GM20000 (cell line): ENCODE data around the gene AHSP.
"Not testable (repeated sequence)": the region's sequence is repeated elsewhere in the genome, so short reads cannot be mapped to it uniquely, and the experiment has no call there.

Experiments
- DNase-seq: peaks from one replicate; pipeline ENCODE4 v3.0.0; 2012; ENCODE audit warnings: low spot score
- CTCF ChIP-seq: IDR thresholded peaks from 2 replicates; pipeline ENCODE4 v1.5.1; 2012; ENCODE audit warnings: mild to moderate bottlenecking, control low read depth; ENCODE audit errors: extremely low read depth, missing control alignments

Gene AHSP

DNA sequence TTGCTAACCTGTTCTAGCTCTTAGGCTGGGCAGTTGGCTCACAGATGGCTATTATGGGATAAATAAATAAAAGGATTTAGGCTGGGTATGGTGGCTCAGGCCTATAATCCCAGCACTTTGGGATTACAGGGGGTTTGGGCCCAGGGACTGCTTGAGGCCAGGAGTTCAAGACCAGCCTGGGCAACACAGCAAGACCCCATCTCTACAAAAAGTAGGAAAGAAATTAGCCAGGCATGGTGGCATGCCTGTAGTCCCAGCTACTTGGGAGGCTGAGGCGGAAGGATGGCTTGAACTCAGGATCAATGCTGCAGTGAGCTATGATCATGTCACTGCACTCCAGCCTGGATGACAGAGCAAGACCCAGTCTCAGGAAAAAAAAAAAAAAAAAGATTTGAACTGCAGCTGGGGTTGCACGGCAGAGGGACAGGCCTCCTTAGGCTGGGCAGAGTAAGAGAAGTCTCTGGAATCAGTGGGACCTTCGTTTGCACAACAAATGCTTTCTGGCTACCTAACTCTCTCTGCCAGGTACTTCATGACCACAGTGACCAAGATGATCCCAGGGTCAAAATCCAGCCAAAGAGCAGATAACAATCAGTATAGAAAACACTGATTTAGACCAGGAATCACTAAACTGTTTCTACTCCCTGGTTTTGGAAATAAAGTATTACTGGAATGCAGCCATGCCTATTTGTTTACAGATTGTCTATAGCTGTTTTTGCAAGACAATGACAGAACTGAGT lies 26.3 kb upstream of the AHSP start:
- no peak for TF ChIP-seq CTCF
- no peak for DNase-seq

DNA sequence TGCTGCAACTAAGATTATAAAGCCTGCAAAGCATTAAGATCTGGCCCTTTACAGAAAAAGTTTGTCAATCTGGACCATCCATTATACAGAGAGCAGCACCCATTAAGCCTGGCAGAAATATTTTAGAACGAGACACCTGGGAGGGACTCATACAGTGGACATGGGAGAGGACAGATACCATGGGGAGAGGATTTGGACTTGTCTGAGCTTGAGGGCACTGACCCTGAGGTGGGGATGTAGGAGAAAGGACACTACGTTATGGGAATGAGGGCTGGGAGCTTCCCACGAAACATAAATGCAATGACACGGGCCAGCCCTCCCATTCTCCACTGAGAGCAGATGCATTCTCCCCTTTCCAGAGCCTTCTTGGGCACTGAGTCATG lies 25.7 kb upstream of the AHSP start:
- no peak for DNase-seq
- no peak for TF ChIP-seq CTCF

DNA sequence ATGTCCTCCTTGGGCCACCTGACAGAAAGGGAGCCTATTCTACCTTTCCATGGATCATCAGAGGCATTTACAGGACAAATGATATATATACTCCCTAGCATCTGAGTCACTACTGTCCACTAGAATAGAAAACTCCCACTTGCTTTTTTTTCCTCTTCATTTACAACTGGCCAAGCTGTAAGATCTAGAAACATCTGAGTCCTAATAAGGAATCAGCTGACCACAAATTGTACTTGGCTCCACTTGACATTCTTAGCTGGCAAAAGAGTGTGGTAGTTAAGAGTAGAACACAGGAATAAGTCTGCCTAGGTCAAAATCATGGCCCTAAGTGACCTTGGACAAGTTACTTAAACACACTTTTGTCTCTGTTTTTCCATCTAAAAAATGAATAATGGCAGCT lies 24.7 kb upstream of the AHSP start:
- TF ChIP-seq CTCF: no peak
- no peak for DNase-seq

- not testable (repeated sequence) for DNase-seq
Measured at GRCh38 chr16:31503555-31503954, 24.1 kb upstream of the AHSP start.

DNA sequence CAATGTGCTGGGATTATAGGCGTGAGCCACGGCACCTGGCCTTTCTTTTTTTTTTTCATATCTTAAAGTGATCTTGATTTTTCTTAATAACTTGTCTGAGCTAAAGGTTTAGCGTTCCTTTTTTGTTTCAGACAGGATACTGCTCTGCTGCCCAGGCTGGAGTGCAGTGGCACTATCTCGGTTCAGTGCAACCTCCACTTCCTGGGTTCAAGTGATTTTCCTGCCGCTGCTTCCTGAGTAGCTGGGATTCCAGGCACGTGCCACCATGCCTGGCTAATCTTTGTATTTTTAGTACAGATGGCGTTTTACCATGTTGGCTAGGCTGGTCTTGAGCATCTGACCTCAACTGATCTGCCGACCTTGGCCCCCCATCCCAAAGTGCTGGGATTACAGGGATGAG lies 23.5 kb upstream of the AHSP start:
- no peak for DNase-seq
- TF ChIP-seq CTCF: no peak

DNA sequence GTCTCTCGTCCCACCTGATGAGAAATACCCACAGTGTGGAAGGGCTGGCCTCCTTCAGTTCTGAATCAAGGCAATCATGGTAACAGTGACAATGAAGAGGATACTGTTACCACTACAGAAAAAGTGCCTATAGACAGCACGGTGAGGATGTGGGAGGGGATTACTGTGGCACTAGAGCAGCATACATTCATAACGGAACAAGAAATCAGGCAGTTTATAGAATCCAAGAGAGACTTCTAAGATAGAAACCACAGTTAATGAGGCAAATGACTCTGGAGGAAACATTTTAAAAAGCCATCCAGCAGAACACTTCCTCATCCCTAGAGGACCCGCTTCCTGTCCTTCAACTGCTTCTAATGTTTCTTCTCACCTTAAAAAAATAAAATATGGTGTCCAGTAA lies 22.2 kb upstream of the AHSP start:
- DNase-seq: no peak
- TF ChIP-seq CTCF: no peak

DNA sequence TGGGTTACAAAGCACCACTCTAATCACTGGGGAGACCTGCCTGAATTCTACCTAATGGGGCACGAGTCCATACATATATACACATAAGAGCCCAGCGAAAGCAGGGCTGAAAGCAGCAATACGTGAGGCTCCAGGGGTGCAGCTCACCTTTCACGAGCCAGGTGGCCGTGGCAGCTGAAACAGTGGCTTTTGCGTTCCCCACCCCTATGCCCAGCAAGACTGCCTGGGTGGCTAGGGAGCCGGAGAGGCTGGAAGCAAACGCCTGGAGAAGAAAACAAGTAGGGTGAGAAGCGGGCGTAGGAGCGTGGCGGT lies 20.1 kb upstream of the AHSP start:
- DNase-seq: no peak
- TF ChIP-seq CTCF: no peak

GRCh38 chr16:31507929-31508705 lies 19.6 kb upstream of the AHSP start, which contains the start of gene RUSF1:
TSS of gene RUSF1 (minus strand) at chr16:31508391. CDS start at chr16:31508373, 18 bp downstream.
- TF ChIP-seq CTCF: no peak

More at GRCh38 chr16:31507929-31508705, 19.6 kb upstream of the AHSP start, which contains the start of gene RUSF1:
- peak; percentile 90 for DNase-seq
